Fibroblast of lung (primary cell): ENCODE measurements around the gene CAMTA1.

Experiments used
- EZH2 ChIP-seq: IDR thresholded peaks from 2 replicates; pipeline ENCODE4 v1.5.1; 2012; ENCODE audit warnings: low read length, control low read depth, mild to moderate bottlenecking; ENCODE audit errors: missing control alignments
- TF ChIP-seq, protein P1 (sequence below), 2 donors: IDR thresholded peaks in 1 of 2; conservative IDR thresholded peaks in 1 of 2; 1 replicate in 1 of 2; 2 replicates in 1 of 2; pipeline ENCODE4 v1.5.1; 2011 to 2012; ENCODE audit warnings: low read length in 2 of 2, control low read depth in 1 of 2, inconsistent platforms in 1 of 2, low read depth in 1 of 2, mild to moderate bottlenecking in 1 of 2

DNA sequence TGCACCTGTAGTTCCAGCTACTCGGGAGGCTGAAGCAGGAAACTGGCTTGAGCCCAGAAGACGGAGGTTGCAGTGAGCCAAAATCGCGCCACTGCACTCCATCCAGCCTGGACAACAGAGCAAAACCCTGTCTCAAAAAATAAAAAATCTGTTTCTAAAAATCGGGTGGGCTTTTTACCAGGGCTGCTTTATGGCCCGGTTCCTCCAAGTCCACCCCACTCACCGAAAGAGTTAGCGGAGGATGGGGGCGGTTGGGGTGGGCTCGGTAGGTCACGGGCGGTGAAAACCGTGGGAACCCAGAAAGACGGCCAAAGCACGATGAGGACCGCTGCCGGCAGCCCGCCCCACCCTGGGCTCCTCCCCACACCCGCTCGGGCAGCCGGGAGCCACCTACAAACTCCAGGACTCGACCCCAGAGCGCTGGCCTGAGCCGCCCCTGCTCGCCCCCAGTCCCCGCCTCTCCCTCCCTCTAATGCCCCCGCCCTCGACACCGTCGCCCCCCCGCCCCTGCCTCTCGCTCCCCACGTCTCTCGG lies 998.0 kb downstream of the CAMTA1 start:
- TF ChIP-seq, protein P1, sequence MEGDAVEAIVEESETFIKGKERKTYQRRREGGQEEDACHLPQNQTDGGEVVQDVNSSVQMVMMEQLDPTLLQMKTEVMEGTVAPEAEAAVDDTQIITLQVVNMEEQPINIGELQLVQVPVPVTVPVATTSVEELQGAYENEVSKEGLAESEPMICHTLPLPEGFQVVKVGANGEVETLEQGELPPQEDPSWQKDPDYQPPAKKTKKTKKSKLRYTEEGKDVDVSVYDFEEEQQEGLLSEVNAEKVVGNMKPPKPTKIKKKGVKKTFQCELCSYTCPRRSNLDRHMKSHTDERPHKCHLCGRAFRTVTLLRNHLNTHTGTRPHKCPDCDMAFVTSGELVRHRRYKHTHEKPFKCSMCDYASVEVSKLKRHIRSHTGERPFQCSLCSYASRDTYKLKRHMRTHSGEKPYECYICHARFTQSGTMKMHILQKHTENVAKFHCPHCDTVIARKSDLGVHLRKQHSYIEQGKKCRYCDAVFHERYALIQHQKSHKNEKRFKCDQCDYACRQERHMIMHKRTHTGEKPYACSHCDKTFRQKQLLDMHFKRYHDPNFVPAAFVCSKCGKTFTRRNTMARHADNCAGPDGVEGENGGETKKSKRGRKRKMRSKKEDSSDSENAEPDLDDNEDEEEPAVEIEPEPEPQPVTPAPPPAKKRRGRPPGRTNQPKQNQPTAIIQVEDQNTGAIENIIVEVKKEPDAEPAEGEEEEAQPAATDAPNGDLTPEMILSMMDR (conservative IDR thresholded peaks at IDR 0.05 in 1 of 2, IDR thresholded peaks at IDR 0.05 in 1 of 2; ENCODE audit: low read depth in 1 of 2, low read length in 2 of 2), result no peak
- TF ChIP-seq EZH2, result no peak
